HUES6 (cell line): ENCODE measurements around the gene CH25H.
"Not testable (repeated sequence)": the region's sequence is repeated elsewhere in the genome, so short reads cannot be mapped to it uniquely, and the experiment has no call there.

Source experiments
- H3K27ac ChIP-seq: 2 replicates; pipeline ENCODE4 v1.7.0; 2013; ENCODE audit warnings: low read depth, mild to moderate bottlenecking, low read length, inconsistent platforms
- H3K27me3 ChIP-seq: 2 replicates; pipeline ENCODE4 v1.6.1; 2013; ENCODE audit warnings: low read length; ENCODE audit not compliant: control insufficient read depth, insufficient read depth
- H3K36me3 ChIP-seq: 2 replicates; pipeline ENCODE4 v1.6.1; 2013; ENCODE audit warnings: low read length; ENCODE audit not compliant: control insufficient read depth, insufficient read depth
- H3K4me1 ChIP-seq: 2 replicates; pipeline ENCODE4 v1.6.1; 2013; ENCODE audit warnings: low read length; ENCODE audit not compliant: control insufficient read depth, insufficient read depth
- H3K4me3 ChIP-seq: 2 replicates; pipeline ENCODE4 v1.5.1; 2013; ENCODE audit warnings: low read depth, low read length
- H3K9ac ChIP-seq: one replicate; pipeline ENCODE4 v1.6.1; 2013; ENCODE audit warnings: mild to moderate bottlenecking, low read length
- H3K9me3 ChIP-seq: 2 replicates; pipeline ENCODE4 v1.6.1; 2013; ENCODE audit warnings: low read depth, low read length; ENCODE audit not compliant: control insufficient read depth, insufficient read depth

CH25H gene

DNA sequence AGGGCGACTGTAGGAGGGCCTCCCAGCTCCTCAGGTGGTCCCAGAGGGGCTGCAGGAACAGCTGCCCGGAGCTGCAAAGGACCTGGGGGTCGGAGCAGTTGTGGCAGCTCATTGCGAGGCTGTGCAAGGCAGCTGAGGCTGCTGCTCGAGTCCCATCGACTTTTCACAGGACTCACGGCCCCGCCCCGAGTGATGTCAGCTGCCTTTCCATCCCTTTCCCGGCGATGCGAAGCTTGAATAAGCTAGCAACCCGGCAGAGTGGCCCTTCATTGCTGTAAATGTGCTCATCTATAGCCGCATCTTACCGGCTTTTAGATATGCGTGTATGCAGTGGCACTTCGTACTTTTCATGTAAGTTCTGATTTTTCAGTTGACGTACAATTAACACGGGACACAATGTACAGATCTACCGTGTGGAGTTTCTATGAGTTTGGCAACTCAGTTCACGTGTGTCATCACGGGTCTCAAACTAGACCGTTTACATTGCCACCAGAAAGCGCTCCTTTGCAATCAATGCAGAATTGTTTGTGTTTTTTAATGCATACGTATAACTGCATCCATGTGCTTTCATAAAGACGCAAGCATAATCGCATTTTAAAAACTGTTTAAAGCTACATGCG lies at the start of gene CH25H:
Gene CH25H (minus strand): TSS at position 137 of the 620 bp plus-strand sequence. CDS start 25 bp downstream, at position 112.
- no peaks in the 10 kb centered on the region for H3K9me3 ChIP-seq
- no peak within 1 kb of the TSS for H3K27ac ChIP-seq
- peak within 1 kb of the TSS; percentile 3 for H3K9ac ChIP-seq
- peaks cover 85% of the 10 kb centered on the region for H3K27me3 ChIP-seq
- no peaks in the 10 kb centered on the region for H3K36me3 ChIP-seq
- H3K4me3 ChIP-seq, result peak within 1 kb of the TSS; percentile 56
- H3K4me1 ChIP-seq, result peaks cover 7% of the 10 kb centered on the region

- Histone ChIP-seq H3K9me3 (peaks cover 24% of the 10 kb centered on the region), H3K27me3 (no peaks in the 10 kb centered on the region), H3K36me3 (no peaks in the 10 kb centered on the region), H3K4me3 (no peak overlapping the region), H3K27ac (no peak overlapping the region), H3K4me1 (peaks cover 3% of the 10 kb centered on the region; the same call in 1 of the 2 replicates), H3K9ac (no peak overlapping the region)
These were observed 49.2 kb upstream of the CH25H start for GRCh38 chr10:89256340-89256739.

- Histone ChIP-seq H3K4me3 (no peak overlapping the region), H3K9ac (no peak overlapping the region), H3K36me3 (no peaks in the 10 kb centered on the region), H3K9me3 (peaks cover 24% of the 10 kb centered on the region), H3K27me3 (peaks cover 5% of the 10 kb centered on the region; the same call in 1 of the 2 replicates), H3K27ac (no peak overlapping the region), H3K4me1 (peaks cover 6% of the 10 kb centered on the region; the same call in 1 of the 2 replicates)
These were observed 48.7 kb upstream of the CH25H start for GRCh38 chr10:89255793-89256192.

DNA sequence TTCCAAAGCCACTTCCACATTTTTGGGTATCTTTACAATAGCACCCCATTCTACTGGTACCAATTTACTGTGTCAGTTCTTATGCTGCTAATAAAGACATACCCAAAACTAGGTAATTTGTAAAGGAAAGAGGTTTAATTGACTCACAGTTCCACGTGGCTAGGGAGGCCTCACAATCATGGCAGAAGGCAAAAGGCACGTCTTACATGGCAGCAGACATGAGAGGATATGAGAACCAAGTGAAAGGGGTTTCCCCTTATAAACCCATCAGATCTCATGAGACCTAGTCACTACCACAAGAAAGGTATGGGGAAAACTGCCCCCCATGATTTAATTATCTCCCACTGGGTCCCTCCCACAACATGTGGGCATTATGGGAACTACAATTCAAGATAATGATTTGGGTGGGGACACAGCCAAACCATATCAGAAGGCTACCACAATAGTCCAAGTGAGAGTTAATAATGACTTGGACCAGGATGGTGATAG lies 48.0 kb upstream of the CH25H start:
- not testable (repeated sequence) for H3K4me3 ChIP-seq, H3K36me3 ChIP-seq, H3K4me1 ChIP-seq, H3K9ac ChIP-seq, H3K27me3 ChIP-seq, H3K27ac ChIP-seq
- H3K9me3 ChIP-seq, result peaks cover 24% of the 10 kb centered on the region

GRCh38 chr10:89252225-89252585 lies 45.1 kb upstream of the CH25H start:
- no peak overlapping the region for H3K4me3 ChIP-seq
- H3K27me3 ChIP-seq, result peaks cover 6% of the 10 kb centered on the region; the same call in 1 of the 2 replicates
- no peak overlapping the region for H3K27ac ChIP-seq
- no peak overlapping the region for H3K9ac ChIP-seq
- H3K36me3 ChIP-seq, result no peaks in the 10 kb centered on the region
- H3K4me1 ChIP-seq, result 0 out of 2 replicates have a peak, but pooled peaks cover 3% of the 10 kb centered on the region
- peaks cover 24% of the 10 kb centered on the region for H3K9me3 ChIP-seq

DNA sequence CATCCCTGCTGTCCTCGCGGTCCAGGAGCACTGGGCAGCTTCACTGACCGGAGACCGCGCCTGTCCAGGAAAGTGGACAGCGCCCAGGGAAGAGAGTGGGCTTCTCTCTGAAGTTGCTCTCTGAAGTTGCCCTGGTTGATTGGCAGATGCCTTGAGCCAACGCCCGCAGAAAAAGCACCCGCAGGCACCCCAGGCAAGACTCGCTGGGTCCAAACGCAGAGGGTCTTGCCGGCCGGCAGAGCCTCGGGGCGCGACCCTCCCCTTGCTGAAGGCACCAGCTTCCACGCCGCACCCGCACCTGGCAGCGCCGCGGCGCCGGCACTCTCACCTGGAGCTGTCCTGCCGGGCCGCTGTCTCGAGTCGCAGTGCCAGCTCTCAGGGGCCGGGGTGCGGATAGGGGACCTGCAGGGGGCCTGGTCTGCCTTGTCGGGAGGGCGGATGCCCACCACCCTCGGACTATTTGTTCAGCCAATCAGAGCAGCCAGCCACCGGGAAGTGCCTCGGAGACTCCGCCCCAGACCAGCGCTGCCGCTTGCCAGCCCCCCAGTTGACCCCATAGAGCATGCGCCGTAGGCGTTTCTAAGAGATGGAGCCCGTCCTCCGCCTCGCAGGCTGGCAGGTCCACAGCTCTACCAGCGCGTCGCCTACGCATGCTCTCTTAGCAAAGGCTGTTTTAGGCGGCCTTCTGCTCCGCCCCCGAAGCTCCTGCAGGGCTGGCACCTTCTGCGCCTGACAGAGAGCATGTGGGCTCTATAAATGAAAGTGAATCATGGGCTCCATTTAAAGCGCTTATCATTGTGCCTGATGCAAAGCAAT lies 44.5 kb upstream of the CH25H start, which contains the start of gene LIPA:
Gene LIPA (minus strand): TSS at position 367 of the 816 bp plus-strand sequence. CDS start 4,127 bp downstream, outside the sequence.
- Histone ChIP-seq H3K27ac (no peak within 1 kb of the TSS), H3K9ac (peak within 1 kb of the TSS; percentile 51), H3K36me3 (no peaks in the 10 kb centered on the region), H3K4me1 (0 out of 2 replicates have a peak, but pooled peaks cover 3% of the 10 kb centered on the region), H3K9me3 (peaks cover 24% of the 10 kb centered on the region), H3K4me3 (peak within 1 kb of the TSS; percentile 80), H3K27me3 (peaks cover 6% of the 10 kb centered on the region; the same call in 1 of the 2 replicates)

DNA sequence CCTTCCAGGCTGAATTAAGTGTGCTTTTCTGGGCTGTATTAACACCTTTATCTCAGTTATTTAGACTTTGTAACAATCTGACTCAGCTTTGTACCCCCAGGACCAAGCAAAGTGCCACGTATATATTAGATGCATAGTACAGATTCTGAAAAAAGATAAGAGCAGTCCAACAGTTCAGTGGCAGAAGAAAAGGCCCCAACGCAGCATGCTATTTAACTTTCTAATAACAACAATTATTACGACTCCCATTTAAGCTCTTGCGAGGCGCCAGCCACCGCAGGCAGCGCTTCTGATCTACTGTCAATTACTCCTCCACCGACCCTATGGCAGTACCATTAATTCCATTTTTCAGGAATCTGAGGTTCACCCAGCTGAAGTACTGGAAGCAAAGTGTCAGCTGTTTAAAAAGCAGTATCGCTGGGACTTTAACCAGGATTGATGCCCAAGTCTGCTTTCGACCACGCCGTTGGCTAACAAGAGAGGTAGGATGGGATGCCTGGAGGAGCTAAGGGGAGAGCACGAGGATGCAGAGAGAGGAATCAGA lies 43.8 kb upstream of the CH25H start:
- peaks cover 5% of the 10 kb centered on the region; the same call in 1 of the 2 replicates for H3K4me1 ChIP-seq
- H3K9me3 ChIP-seq, result peaks cover 24% of the 10 kb centered on the region
- peaks cover 6% of the 10 kb centered on the region; the same call in 1 of the 2 replicates for H3K27me3 ChIP-seq
- H3K36me3 ChIP-seq, result no peaks in the 10 kb centered on the region
- no peak overlapping the region for H3K27ac ChIP-seq
- peak overlapping the region; percentile 51 for H3K9ac ChIP-seq
- H3K4me3 ChIP-seq, result peak overlapping the region; percentile 80

GRCh38 chr10:89248990-89249389 lies 41.9 kb upstream of the CH25H start:
- H3K4me3 ChIP-seq, result no peak overlapping the region
- H3K9me3 ChIP-seq, result peaks cover 12% of the 10 kb centered on the region
- no peaks in the 10 kb centered on the region for H3K36me3 ChIP-seq
- H3K9ac ChIP-seq, result no peak overlapping the region
- peaks cover 6% of the 10 kb centered on the region; the same call in 1 of the 2 replicates for H3K27me3 ChIP-seq
- peaks cover 10% of the 10 kb centered on the region; the same call in 1 of the 2 replicates for H3K4me1 ChIP-seq
- H3K27ac ChIP-seq, result no peak overlapping the region

DNA sequence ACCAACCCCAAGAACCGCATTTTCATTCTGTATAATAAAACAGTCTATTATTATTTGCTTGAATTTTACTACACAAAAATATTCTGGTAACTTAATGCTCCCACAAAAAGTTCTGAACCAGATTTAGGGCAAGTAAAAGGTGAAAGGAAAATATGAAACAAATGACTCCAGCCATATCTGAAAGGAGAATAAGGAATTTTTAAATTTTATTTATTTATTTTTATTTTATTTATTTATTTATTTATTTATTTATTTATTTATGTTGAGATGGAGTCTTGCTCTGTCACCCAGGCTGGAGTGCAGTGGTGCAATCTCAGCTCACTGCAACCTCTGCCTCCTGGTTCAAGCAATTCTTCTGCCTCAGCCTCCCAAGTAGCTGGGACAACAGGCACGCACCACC lies 40.5 kb upstream of the CH25H start:
- not testable (repeated sequence) for H3K9ac ChIP-seq, H3K36me3 ChIP-seq, H3K27me3 ChIP-seq, H3K9me3 ChIP-seq, H3K4me3 ChIP-seq, H3K27ac ChIP-seq
- peaks cover 18% of the 10 kb centered on the region for H3K4me1 ChIP-seq

DNA sequence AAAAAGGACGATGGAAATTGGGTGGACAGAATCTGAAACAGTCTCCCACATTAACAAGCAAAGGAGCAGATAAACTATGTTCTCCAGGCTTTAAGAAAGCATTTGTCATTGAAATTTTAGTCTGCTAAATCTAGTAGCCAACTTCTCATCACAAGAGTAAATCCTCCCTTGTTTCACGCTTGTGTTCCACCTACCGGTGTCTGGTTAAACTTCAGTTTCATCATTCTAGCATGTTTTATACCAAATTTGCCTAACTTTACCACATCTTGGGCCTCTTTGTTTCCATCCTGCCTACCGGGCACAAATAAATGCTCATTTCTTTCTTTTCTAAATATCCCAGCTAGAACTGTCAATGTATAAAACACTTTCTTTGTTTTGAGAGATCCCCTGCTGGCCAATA lies 38.7 kb upstream of the CH25H start:
- Histone ChIP-seq H3K27ac (no peak overlapping the region), H3K27me3 (peaks cover 1% of the 10 kb centered on the region; the same call in 1 of the 2 replicates), H3K36me3 (no peaks in the 10 kb centered on the region), H3K4me1 (peaks cover 27% of the 10 kb centered on the region), H3K9ac (no peak overlapping the region), H3K9me3 (no peaks in the 10 kb centered on the region), H3K4me3 (no peak overlapping the region)
